GM23248 (cell line): ENCODE data around the gene CYB5A.

ENCODE experiments used
- EZH2 ChIP-seq: fragments of 200-600 bp; sonication (generic); IDR thresholded peaks from 2 replicates; pipeline ENCODE4 v1.6.1; 2018; ENCODE audit warnings: antibody characterized with exemption, mild to moderate bottlenecking; ENCODE audit not compliant: insufficient read depth, poor library complexity, severe bottlenecking
- EZH2phosphoT487 ChIP-seq: fragments of 200-600 bp; sonication (generic); IDR thresholded peaks from 2 replicates; pipeline ENCODE4 v1.6.1; 2018; ENCODE audit warnings: antibody characterized with exemption, moderate library complexity, mild to moderate bottlenecking, low read depth; ENCODE audit not compliant: insufficient read depth

- no peak for TF ChIP-seq EZH2phosphoT487
- no peak for TF ChIP-seq EZH2
Observed at GRCh38 chr18:74222710-74223494, 68.9 kb downstream of the CYB5A start.
